Stimulated activated naive CD8-positive, alpha-beta T cell treated with anti-CD3 and anti-CD28 coated beads, Interleukin-15, Interleukin-2, amounts not matched to agents 100 U/mL and 50 U/mL, for 24 hours (primary cell): Measurements from ENCODE around the gene MYO7A.

Source experiments
- ATAC-seq: fragments of 150-1000 bp; cut with Tn5 transposase; one replicate; pipeline ENCODE4 v1.10.0; 2021
- DNase-seq: peaks from one replicate; pipeline ENCODE4 v3.0.0; 2021

MYO7A gene

GRCh38 chr11:77200351-77201268 lies 72.6 kb downstream of the MYO7A start:
- DNase-seq: no peak

DNA sequence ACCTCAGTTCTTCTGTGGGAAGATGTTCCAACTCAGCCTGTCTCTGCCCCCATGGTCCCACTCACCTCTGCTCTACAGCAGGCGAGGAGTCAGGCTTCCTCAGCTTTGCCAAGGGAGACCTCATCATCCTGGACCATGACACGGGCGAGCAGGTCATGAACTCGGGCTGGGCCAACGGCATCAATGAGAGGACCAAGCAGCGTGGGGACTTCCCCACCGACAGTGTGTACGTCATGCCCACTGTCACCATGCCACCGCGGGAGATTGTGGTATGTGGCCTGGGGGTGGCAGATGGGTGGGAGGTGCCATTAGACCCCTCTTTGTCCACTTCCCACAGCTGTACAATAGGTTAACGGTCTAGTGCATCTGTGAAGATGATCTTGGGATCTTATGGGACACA lies 73.3 kb downstream of the MYO7A start:
- DNase-seq (no peak), ATAC-seq (no peak)

More at GRCh38 chr11:77200351-77201268, 72.6 kb downstream of the MYO7A start:
- no peak for ATAC-seq

GRCh38 chr11:77201991-77202841 lies 74.2 kb downstream of the MYO7A start:
- ATAC-seq (no peak), DNase-seq (no peak)

DNA sequence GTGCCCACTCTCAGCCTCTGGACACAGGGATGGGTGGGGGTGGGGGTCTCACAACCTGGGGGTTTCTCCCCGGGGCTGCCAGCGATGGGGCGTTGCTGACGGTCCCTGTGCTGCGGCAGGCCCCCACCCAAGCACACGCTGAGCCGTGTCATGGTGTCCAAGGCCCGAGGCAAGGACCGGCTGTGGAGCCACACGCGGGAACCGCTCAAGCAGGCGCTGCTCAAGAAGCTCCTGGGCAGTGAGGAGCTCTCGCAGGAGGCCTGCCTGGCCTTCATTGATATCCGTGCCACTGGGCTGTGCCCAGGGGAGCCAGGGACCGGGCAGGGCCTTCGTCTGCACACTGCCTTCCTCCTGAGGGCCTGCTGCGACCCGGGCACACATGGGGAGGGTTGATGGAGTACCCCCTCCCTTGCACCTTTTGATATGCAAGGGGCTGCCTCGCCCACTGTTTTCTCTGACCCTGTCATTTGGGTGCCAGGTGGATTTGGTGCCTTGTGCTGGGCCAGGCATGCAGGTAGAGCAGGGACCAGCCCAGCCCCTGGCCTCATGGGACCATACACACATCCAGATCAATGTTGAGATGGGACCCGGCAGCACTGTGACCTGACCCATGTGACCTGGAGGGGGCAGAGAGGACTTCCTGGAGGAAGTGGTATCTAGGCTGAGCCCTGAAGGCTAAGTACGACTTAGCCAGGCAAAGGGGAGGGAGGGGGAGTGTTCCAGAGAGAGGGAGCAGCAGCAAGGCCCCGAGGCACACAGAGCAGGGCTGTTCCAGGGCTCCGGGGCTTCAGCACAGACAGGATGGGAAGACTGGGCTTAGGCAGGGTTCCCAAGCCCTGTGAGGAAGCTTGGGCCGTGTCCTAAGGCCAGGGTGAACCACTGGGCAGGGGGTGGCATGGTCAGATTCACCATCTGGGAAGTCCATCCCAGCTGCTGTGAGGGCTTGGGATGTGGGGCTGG lies 75.2 kb downstream of the MYO7A start:
- ATAC-seq: no peak

DNA sequence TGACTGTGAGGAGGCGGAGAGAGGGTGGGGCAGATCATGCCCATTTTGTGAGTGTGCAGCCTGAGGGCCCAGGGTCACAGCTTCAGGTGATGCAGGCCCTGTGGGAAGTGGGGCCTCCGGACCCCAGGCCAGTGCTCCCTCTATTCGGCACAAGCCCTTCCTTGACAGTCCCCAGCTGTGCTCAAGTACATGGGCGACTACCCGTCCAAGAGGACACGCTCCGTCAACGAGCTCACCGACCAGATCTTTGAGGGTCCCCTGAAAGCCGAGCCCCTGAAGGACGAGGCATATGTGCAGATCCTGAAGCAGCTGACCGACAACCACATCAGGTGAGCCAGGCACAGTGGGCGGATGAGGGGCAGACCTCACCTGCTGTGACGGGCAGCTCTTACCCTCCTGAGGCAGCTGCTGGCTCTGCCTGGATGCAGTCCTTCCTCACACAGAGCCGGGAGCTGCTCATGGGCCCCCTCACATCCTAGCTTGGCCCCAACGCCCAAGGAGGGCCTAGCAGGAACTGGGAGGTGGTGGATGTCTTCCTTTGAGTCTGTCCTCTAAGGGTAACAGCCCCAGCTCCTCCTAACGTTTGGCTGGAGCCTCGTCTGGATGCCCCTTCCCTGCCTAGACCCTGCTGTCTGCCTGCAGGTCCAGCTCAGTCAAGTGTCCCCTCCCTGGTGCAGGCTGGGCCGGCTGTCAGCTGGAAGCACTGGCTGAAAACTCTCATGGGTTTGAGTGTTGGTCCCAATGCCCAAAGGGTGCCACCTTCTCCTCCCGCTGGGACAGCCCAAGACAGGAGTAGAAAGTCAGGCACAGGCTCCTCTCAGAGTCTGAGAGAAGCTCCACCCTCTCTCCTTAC lies 76.1 kb downstream of the MYO7A start:
- no peak for DNase-seq
- no peak for ATAC-seq

More for the DNA sequence above, 75.2 kb downstream of the MYO7A start:
- no peak for DNase-seq

- DNase-seq: no peak
- no peak for ATAC-seq
These were observed 76.9 kb downstream of the MYO7A start for GRCh38 chr11:77204754-77205466.

GRCh38 chr11:77205467-77206263 lies 77.6 kb downstream of the MYO7A start:
- ATAC-seq: no peak
- no peak for DNase-seq

DNA sequence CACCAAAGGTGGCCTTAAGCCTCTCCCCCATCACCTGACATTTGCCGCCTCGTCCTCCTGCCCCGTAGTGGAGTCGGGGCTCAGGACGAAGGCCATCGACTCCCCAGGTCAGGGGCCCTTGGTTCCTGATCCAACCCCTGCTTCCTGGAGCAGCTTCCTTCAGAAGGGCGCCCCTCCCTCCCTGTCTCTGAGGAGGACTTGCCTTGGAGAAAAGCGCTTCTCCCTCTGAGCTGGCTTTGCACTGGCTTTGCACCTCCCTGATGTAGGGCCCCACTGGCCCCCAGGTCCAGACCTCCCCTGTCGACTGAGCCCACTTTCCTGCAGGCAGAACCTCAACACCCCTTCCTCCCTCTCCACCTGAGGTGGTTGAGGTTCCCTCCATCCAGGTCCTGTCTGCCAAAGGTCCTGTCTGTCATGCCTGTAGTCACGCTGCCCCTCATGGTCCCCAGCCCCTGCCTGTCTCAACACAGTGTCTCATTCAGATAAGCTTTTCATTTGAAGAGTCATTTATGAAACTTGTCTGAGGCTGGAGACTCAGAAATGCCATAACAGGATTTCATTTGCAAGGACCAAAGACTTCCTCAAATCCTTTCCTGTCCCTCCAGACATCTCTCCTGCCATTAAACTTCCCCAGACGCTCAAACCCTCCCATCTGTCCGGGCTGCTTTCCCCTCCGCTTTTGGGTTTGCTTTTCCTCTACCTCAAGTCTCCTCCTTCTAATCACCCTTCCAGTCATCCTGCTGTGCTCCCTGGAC lies 78.4 kb downstream of the MYO7A start:
- ATAC-seq (no peak), DNase-seq (no peak)

DNA sequence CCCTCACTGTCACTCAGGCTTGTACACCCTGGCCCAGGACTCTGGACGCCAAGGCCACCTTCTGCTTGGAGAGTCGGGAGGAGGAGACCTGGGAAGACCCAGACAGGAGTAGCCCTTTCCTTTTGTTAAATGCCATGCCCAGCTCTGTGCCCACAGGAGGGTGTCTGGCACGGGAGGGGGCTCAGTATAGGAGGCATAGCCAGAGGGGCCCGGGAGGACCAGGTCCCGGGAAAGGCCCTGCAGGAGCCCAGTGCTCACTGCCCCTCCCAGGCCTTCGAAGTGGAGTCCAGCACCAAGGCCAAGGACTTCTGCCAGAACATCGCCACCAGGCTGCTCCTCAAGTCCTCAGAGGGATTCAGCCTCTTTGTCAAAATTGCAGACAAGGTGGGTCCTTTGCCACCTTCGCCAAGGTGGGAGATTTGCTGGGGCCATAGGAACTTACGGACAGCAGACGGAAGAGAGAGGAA lies 79.0 kb downstream of the MYO7A start:
- no peak for ATAC-seq

GRCh38 chr11:77207618-77208313 lies 79.7 kb downstream of the MYO7A start:
- ATAC-seq (no peak), DNase-seq (no peak)

More for the DNA sequence above, 79.0 kb downstream of the MYO7A start:
- DNase-seq: no peak

- ATAC-seq (no peak), DNase-seq (no peak)
These were observed 80.5 kb downstream of the MYO7A start for GRCh38 chr11:77208535-77208934.

GRCh38 chr11:77209663-77210062 lies 81.6 kb downstream of the MYO7A start:
- ATAC-seq (no peak), DNase-seq (no peak)

DNA sequence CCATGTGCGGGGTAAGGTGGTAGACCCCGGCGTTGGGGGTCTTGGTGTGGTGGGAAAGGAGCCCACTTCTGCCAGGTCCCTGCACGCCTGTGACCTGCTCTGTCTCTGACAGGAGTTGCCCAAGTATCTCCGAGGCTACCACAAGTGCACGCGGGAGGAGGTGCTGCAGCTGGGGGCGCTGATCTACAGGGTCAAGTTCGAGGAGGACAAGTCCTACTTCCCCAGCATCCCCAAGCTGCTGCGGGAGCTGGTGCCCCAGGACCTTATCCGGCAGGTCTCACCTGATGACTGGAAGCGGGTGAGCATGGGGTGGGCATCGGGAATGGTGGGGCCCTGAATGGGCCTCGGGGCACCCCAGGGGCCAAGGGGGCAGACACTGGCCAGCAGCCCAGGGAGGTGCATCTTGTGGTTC lies 83.0 kb downstream of the MYO7A start:
- no peak for ATAC-seq

GRCh38 chr11:77211594-77212251 lies 83.7 kb downstream of the MYO7A start:
- ATAC-seq (no peak), DNase-seq (no peak)

More for the DNA sequence above, 83.0 kb downstream of the MYO7A start:
- no peak for DNase-seq

GRCh38 chr11:77212314-77213007 lies 84.4 kb downstream of the MYO7A start:
- no peak for DNase-seq
- ATAC-seq: no peak

DNA sequence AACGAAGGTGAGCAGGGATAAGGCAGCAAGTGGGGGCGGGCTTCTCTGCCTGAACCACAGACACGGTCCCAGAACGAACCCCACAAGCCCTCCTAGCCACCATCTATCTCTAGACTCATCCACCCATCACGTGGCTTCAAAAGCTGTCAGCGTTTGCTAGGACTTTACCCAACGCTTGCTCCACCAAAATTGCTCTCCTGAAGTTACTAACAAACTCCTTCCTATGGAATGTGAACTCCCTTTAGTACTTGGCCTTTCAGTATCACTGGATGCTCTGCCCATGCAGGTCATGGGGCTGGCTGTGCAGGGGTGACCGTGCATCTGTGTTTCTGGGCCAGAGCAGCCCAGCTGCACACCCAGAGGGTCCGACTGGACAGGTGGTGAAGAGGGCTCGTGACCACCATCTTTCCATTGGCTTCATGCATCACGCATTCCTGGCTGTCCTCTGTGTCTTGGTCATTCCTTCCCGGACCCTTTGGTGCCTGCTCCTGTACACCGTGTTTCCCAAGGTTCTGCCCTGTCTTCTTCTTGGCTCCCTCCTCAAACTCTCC lies 85.1 kb downstream of the MYO7A start:
- ATAC-seq (no peak), DNase-seq (no peak)
